ENCODE measurements around the gene RDX.
"Not testable (repeated sequence)": the region's sequence is repeated elsewhere in the genome, so short reads cannot be mapped to it uniquely, and the experiment has no call there.

The RDX gene

DNA sequence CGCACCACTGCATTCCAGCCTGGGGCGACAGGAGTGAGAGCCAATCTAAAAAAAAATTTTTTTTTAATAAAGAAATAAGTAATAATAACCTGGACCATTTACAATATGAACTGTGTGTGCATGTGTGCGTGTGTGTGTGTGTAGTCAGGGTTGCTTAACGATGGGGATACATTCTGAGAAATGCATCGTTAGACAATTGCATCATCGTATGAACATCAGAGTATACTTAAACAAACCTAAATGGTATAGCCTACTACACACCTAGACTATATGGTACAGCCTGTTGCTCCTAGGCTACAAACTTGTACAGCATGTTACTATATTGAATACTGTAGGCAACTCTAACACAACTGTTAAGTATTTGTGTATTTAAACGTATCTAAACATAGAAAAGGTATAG lies 26.4 kb downstream of the RDX start:
- no peak for DNase-seq

DNA sequence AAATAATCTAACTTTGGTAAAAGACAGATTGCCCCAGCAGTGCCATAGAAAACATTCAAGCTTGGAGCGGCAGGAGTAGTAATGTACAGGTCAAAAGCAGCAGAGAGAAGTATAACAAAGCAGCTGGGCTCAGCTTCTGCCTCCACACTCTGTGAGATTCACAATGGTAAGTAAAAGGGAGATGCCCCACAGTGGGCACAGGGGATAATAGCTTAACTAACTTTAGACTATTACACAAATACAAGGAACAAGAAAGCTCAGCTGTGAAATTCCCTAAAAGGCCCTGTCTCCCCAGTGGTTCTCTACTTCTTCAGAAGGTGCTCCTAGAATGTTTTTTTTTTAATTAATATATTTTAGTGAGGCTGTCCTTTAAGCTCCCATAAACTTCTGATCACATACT lies 28.0 kb downstream of the RDX start:
- no peak for DNase-seq

GRCh38 chr11:110262072-110262403 lies 34.4 kb downstream of the RDX start:
- DNase-seq = no peak

GRCh38 chr11:110261195-110262071 lies 35.0 kb downstream of the RDX start:
- DNase-seq = no peak

- DNase-seq = no peak
Observed at GRCh38 chr11:110253525-110253924, 42.9 kb downstream of the RDX start.

- no peak for DNase-seq
Observed at GRCh38 chr11:110251836-110252235, 44.6 kb downstream of the RDX start.

- DNase-seq = no peak
Observed at GRCh38 chr11:110250168-110250567, 46.2 kb downstream of the RDX start.

- no peak for DNase-seq
Observed at GRCh38 chr11:110249766-110250165, 46.6 kb downstream of the RDX start.

- no peak for DNase-seq
Observed at GRCh38 chr11:110249066-110249465, 47.3 kb downstream of the RDX start.

DNA sequence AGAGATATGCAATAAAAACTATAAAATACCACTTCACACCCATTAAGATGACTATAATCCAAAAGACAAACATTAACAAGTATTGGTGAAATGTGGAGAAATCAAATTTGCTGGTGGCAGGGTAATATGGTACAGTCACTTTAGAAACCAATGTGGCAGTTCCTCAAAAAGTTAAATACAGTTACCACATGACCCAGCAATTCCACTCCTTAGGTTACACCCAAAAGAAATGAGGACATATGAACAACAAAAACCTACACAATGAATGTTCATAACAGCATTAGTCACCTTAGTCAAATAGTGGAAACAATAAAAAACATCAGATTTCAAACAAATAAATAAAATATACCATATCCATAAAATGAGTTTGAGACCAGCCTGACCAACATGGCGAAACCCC lies 52.6 kb downstream of the RDX start:
- no peak for DNase-seq

DNA sequence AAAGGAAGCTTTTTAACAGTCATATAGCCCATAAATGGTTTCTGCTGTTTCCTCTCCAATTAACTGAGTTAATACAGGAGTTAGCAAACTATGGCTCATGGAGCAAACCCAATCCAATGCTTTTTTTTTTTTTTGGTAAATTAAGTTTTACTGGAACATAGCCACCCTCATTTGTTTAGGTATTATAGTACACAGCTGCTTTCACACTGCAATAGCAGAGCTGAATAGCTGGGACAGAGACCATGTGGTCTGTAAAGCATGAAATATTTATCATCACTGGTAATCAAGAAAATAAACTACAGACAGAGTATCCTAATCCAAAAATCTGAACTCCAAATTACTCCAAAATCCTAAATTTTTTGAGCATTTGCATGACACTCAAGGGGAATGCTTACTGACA lies 53.7 kb downstream of the RDX start:
- no peak for DNase-seq

- no peak for DNase-seq
Observed at GRCh38 chr11:110242188-110242587, 54.2 kb downstream of the RDX start.

DNA sequence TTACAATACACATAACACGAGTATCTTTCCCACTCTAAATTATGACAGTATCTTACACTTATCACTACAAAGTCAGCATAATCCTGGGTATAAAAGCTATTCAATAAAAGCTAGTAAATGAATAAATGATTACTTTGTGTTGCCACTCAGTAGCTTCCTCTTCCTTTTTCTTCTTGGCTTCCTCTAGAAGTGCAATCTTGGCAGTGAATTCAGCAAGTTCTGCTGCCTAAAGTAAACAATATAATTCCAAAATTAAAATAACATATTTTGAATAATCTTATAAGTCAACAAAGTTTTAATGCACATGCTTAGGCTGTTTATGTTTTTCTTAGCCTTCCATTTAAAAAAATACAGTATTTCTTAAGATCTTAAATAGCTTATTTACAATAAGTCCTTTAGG lies 60.4 kb downstream of the RDX start:
- no peak for DNase-seq

DNA sequence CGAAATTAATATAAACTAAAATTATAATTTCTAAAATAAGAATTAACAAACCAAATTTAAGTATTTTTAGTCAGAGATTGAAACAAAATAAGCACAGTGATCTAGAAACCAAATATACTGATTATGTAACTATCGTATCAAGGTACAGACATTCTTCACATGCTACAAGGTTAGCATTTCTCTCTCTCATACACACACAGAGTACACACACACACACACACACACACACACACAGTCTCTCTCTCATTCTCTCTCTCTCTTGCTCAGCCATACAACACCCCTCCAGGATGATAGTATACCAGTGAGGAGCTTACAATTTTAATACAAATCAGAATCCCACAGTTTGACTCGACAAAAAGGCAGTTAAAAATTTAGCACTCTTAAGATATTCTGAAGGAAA lies 66.0 kb downstream of the RDX start:
- no peak for DNase-seq

GRCh38 chr11:110219006-110219785 lies 77.2 kb downstream of the RDX start:
- DNase-seq = no peak

DNA sequence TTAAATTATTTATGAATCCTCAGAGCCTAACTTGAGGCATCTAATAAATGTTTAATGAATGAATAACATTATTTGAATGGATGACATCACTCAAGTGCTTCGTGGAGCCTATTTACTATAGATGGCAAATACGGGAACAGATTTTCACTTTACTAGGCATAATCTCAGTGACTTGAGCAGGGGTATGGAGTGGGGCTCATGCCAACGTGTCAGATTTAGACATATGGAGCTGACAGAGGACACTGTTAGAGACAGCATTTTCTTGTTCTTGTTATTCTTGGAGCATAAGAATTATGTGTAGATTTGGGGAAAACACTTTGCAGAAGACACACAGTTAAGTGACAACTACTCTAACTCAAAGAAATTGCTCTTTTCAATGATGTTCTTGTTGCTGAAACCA lies 78.5 kb downstream of the RDX start:
- DNase-seq = no peak

DNA sequence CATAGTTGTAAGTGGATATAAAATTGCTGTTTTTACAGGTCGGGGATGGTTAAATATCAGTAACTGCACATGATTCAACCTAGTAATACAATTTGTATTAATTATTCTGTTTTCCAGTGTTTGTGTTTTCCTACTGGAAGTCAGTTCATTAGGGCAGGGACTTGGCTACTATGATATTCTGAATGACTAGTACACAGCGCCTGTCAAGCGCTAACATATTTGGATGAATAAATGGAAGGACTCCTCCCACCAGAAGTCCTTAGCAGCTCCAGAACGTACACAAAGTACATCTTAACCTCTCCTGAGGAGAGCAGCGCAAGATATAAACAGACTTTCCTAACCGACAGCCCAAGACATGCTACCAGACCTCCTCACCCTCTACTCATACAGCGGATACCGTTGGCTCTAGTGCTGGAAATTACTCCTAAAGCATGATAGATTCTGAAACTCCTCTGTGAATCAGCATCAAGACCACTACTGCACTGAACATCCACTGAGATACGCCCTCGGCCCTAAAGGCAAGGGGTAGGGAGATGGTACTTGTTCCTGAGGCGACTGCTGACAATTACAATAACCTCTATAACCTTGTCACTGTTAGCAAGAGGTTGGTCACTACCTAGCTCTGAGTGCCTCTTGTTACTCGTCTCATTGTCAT lies 79.1 kb downstream of the RDX start:
- no peak for DNase-seq

GRCh38 chr11:110209313-110209694 lies 87.1 kb downstream of the RDX start:
- not testable (repeated sequence) for DNase-seq

GRCh38 chr11:110208678-110209312 lies 87.6 kb downstream of the RDX start:
- not testable (repeated sequence) for DNase-seq

- DNase-seq = no peak
Observed at GRCh38 chr11:110207123-110207522, 89.3 kb downstream of the RDX start.

- no peak for DNase-seq
Observed at GRCh38 chr11:110200836-110201235, 95.6 kb downstream of the RDX start.

DNA sequence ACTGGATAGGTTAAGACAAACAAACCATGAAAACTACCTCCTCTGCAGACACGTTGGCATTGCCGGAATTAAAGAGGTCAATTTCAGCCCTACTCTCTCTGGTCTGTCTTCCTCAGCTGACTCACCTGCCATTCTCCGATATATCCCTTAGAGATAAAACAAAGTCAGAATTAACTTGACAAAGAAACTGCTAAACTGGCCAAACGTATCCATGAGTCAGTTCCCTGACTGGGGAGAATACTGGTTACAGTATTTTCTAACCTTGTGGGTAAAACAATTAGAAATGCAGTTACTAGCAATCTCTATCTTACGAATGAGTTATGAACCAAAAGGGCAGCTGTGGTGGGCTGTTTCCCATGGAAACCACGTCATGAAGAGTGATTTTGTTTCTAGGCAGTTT lies 96.2 kb downstream of the RDX start:
- no peak for DNase-seq
